Left ventricle myocardium inferior (tissue), 1 donor: Measurements from ENCODE around the gene MEIS1. TPM values are rescaled to one million over a fixed set of nuclear protein-coding genes. Genes with fewer than 3 reads are reported as not detected.

ENCODE experiments used
- DNase-seq: peaks from one replicate; pipeline ENCODE4 v3.0.0-alpha.2; 2020
- H3K27ac ChIP-seq: fragments of 200-600 bp; replicated peaks from 2 replicates; pipeline ENCODE4 v1.8.0; 2021
- H3K27me3 ChIP-seq: fragments of 200-600 bp; 2 replicates; pipeline ENCODE4 v1.8.0; 2021; ENCODE audit warnings: low read depth
- H3K36me3 ChIP-seq: fragments of 200-600 bp; 2 replicates; pipeline ENCODE4 v1.8.0; 2021
- H3K4me1 ChIP-seq: fragments of 200-600 bp; 2 replicates; pipeline ENCODE4 v1.8.0; 2021
- H3K4me3 ChIP-seq: fragments of 200-600 bp; 2 replicates; pipeline ENCODE4 v1.8.0; 2021; ENCODE audit warnings: mild to moderate bottlenecking, moderate library complexity
- H3K9me3 ChIP-seq: fragments of 200-600 bp; replicated peaks from 2 replicates; pipeline ENCODE4 v1.8.0; 2021
- intact Hi-C: fragments of 100-400 bp; cut with micrococcal nuclease; formaldehyde crosslinking; loops from one replicate; pipeline ENCODE4 v1.11.0; 2022
- total RNA-seq: library from RNA; stranded (reverse); fragmentation: NEBNext Ultra II Directional; extraction: Animal tissue kit (Norgen Biotek cat#: 25700); gene quantifications from one replicate; pipeline ENCODE4 v1.2.1, GENCODE V29; 2021
- TF ChIP-seq, protein P1 (sequence below): fragments of 200-600 bp; IDR thresholded peaks from 2 replicates; pipeline ENCODE4 v1.8.0; 2021; ENCODE audit warnings: antibody characterized with exemption, mild to moderate bottlenecking, borderline replicate concordance
- donor health status: DM: no; HTN: yes; CAD: no; lungs with severe emphysema.

MEIS1 gene
- total RNA-seq, 1 donor from 2014 or later = 38.0 TPM

DNA sequence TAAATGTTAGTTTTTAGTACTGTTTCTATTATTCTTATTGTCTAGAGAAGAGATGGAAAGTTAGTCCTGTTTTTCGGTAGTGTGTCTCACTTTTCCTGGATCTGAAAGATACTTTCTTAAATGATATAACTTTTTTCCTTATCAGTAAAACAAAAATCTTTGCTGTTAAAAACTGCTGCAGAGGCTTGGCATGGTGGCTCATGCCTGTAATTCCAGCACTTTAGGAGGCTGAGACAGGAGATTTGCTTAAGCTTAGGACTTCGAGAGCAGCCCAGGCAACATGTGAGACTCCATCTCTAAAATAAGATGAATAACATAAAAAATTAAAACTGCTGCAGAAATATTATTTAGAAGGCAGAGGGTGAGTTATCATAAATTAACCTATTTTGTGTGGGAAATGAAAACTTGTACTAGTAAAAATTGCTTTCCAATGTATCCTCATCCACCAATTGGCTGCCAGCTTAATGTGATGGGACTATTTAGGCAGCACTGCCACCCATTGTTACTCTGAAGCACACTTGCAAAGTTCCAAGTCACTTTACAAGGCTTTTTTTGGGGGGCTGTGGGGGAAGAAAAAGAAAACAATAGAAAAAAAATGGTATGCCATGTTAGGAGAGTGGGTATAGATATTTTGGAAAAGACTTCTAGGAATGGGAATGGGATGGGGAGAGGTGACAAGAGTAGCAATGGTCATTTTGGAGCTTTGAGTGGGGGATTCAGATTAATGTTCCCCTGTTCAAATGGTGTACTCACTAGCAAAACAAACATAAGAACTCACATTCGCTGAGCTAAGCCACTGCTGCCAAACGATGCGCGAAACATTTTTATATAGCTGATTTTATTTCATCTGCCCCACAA is 62.7 kb downstream of the MEIS1 start:
- Histone ChIP-seq H3K4me3 (no peak overlapping the region), H3K36me3 (no peaks in the 10 kb centered on the region), H3K4me1 (peaks cover 53% of the 10 kb centered on the region), H3K9me3 (no peaks in the 10 kb centered on the region), H3K27me3 (no peaks in the 10 kb centered on the region), H3K27ac (peak overlapping the region; percentile 74)
- TF ChIP-seq, protein P1, sequence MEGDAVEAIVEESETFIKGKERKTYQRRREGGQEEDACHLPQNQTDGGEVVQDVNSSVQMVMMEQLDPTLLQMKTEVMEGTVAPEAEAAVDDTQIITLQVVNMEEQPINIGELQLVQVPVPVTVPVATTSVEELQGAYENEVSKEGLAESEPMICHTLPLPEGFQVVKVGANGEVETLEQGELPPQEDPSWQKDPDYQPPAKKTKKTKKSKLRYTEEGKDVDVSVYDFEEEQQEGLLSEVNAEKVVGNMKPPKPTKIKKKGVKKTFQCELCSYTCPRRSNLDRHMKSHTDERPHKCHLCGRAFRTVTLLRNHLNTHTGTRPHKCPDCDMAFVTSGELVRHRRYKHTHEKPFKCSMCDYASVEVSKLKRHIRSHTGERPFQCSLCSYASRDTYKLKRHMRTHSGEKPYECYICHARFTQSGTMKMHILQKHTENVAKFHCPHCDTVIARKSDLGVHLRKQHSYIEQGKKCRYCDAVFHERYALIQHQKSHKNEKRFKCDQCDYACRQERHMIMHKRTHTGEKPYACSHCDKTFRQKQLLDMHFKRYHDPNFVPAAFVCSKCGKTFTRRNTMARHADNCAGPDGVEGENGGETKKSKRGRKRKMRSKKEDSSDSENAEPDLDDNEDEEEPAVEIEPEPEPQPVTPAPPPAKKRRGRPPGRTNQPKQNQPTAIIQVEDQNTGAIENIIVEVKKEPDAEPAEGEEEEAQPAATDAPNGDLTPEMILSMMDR = peak; percentile 33
- no peak for DNase-seq
- intact Hi-C loops = no loop called here

DNA sequence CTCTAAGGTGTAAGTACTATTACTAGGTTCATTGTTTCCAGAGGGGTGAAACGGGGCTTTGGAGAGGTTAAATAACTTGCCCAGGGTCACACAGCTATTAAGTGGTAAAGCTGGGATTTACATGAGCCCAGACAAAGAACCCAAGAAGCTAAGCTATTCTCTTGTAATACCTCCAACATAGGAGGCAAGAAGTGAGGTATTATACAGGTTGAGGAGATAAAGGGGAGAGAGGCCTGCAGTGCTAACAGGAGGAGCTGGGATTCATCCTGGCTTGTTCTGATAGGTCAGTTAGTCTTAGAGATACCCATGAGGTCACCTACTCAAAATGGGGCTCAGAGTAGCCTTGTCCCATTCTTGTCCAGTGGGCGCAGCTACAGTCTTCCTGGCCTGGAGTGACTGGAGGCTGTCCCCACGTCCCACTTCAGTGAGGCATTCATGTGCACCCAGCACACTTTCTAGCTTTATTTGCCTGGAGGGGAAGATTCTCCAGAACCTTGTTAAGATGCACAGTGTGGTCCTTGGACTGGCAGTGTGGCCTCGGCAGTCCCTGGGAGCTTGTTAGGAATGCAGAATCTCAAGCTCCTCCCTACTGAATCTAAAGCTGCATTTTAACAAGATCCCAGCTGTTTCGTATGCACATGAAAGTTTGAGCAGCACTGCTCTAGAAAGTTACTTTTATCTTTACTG is 63.5 kb downstream of the MEIS1 start:
- Histone ChIP-seq H3K9me3 (no peaks in the 10 kb centered on the region), H3K4me3 (no peak overlapping the region), H3K36me3 (no peaks in the 10 kb centered on the region), H3K27ac (no peak overlapping the region), H3K4me1 (peaks cover 47% of the 10 kb centered on the region), H3K27me3 (no peaks in the 10 kb centered on the region)
- intact Hi-C loops = no loop called here
- no peak for DNase-seq
- TF ChIP-seq, protein P1 = no peak

DNA sequence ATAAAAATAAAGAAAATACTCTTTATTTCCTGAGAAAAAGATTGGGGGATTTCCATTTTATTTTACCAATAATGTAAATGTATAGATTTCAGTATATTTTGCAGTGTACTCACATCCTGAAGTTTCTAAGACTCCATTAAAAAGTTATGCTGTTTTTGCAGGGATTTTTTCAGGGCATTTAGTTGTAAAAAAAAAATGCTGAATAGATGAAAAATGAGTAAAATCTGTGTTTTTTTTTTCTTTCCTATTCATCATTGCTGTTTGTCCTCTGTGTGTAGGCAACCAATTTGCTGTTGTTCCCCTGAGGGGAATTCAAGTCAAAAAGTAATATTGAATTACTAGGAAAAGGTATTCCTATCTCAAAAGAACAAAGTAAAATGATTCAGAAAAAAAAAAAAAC is 66.3 kb downstream of the MEIS1 start:
- intact Hi-C loops = no loop called here
- Histone ChIP-seq H3K9me3 (no peaks in the 10 kb centered on the region), H3K36me3 (no peaks in the 10 kb centered on the region), H3K4me1 (peaks cover 24% of the 10 kb centered on the region), H3K27me3 (no peaks in the 10 kb centered on the region), H3K4me3 (no peak overlapping the region), H3K27ac (no peak overlapping the region)
- TF ChIP-seq, protein P1 = no peak
- no peak for DNase-seq

DNA sequence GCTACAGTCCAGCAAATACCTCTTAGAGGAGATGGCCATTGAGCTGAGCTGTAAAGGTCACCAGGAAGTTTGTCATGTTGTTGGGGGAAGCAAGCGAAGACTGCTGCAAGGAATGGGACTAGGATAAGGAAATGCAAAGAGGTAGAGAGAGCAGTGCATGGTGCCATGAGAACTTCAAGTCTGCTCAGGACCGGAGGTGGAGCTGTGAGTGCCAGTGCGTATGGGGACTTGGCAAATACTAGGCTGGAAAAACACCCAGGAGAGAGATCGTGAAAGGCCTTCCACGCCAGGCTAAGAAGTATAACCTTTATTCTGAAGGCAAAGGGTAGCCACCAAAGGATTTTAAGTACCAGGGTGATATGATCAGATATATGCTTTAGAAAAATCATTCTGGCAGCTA is 71.3 kb downstream of the MEIS1 start:
- intact Hi-C loops = no loop called here
- Histone ChIP-seq H3K27me3 (no peaks in the 10 kb centered on the region), H3K36me3 (no peaks in the 10 kb centered on the region), H3K4me1 (peaks cover 36% of the 10 kb centered on the region), H3K9me3 (no peaks in the 10 kb centered on the region), H3K27ac (no peak overlapping the region), H3K4me3 (no peak overlapping the region)
- TF ChIP-seq, protein P1 = no peak
- no peak for DNase-seq

DNA sequence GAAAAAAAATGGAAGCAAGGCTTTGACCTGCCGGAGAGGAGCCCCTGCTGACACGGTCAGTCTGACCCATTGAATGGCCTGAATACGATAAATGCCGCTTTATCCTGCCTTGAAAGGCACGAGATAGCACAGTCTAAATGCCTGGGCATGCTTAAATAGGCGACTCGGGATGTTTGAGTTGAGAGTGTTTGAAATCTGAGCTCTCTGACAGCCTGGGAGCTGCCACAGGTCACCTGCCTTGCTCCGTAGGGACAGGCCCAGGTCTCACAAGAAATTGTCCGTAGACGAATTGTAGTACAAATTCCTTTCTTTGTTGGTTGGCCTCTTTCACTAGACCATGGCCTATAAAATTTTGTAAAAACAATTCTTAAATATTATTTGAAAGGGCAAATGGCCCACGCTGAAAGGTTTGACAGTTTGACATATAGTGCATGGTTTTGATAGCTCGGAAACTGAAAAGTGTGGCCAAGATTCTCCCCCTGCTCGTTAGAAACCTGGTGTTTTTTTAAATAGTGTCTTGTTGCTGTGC is 72.8 kb downstream of the MEIS1 start:
- TF ChIP-seq, protein P1 = no peak
- intact Hi-C loops = no loop called here
- Histone ChIP-seq H3K4me1 (peaks cover 40% of the 10 kb centered on the region), H3K9me3 (no peaks in the 10 kb centered on the region), H3K27me3 (no peaks in the 10 kb centered on the region), H3K36me3 (no peaks in the 10 kb centered on the region), H3K4me3 (peak overlapping the region; percentile 20), H3K27ac (peak overlapping the region; percentile 72)
- DNase-seq = no peak
